GM18858 (cell line): ENCODE results near the gene TOLLIP.
"Not testable (repeated sequence)": the region's sequence is repeated elsewhere in the genome, so short reads cannot be mapped to it uniquely, and the experiment has no call there.

ENCODE experiments used
- ATAC-seq: cut with Tn5 transposase; IDR thresholded peaks from one replicate; pipeline ENCODE4 v1.9.1; 2021; ENCODE audit not compliant: unreplicated experiment

Gene TOLLIP

GRCh38 chr11:1252371-1253102, 56.9 kb downstream of the TOLLIP start:
- ATAC-seq, result no peak

- no peak for ATAC-seq
These were observed 58.1 kb downstream of the TOLLIP start for GRCh38 chr11:1251236-1251770.

- ATAC-seq, result not testable (repeated sequence)
These were observed 59.0 kb downstream of the TOLLIP start for GRCh38 chr11:1250411-1250810.

DNA sequence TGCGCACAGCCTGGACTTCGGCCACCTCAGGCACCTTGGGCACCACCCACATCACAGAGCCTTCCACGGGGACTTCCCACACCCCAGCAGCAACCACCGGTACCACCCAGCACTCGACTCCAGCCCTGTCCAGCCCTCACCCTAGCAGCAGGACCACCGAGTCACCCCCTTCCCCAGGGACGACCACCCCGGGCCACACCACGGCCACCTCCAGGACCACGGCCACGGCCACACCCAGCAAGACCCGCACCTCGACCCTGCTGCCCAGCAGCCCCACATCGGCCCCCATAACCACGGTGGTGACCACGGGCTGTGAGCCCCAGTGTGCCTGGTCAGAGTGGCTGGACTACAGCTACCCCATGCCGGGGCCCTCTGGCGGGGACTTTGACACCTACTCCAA, 60.5 kb downstream of the TOLLIP start:
- not testable (repeated sequence) for ATAC-seq

DNA sequence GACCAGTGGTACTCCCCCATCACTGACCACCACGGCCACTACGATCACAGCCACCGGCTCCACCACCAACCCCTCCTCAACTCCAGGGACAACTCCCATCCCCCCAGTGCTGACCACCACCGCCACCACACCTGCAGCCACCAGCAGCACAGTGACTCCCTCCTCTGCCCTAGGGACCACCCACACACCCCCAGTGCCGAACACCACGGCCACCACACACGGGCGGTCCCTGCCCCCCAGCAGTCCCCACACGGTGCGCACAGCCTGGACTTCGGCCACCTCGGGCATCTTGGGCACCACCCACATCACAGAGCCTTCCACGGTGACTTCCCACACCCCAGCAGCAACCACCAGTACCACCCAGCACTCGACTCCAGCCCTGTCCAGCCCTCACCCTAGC, 62.4 kb downstream of the TOLLIP start:
- not testable (repeated sequence) for ATAC-seq

GRCh38 chr11:1246301-1246700, 63.1 kb downstream of the TOLLIP start:
- not testable (repeated sequence) for ATAC-seq

- not testable (repeated sequence) for ATAC-seq
These were observed 63.7 kb downstream of the TOLLIP start for GRCh38 chr11:1245717-1246116.

DNA sequence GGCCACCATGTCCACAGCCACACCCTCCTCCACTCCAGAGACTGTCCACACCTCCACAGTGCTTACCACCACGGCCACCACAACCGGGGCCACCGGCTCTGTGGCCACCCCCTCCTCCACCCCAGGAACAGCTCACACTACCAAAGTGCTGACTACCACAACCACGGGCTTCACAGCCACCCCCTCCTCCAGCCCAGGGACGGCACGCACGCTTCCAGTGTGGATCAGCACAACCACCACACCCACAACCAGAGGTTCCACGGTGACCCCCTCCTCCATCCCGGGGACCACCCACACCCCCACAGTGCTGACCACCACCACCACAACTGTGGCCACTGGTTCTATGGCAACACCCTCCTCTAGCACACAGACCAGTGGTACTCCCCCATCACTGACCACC, 64.9 kb downstream of the TOLLIP start:
- not testable (repeated sequence) for ATAC-seq

GRCh38 chr11:1243521-1243920, 65.9 kb downstream of the TOLLIP start:
- not testable (repeated sequence) for ATAC-seq

DNA sequence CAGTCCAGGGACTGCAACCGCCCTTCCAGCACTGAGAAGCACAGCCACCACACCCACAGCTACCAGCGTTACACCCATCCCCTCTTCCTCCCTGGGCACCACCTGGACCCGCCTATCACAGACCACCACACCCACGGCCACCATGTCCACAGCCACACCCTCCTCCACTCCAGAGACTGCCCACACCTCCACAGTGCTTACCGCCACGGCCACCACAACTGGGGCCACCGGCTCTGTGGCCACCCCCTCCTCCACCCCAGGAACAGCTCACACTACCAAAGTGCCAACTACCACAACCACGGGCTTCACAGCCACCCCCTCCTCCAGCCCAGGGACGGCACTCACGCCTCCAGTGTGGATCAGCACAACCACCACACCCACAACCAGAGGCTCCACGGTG, 66.7 kb downstream of the TOLLIP start:
- ATAC-seq, result not testable (repeated sequence)

- ATAC-seq, result no peak
These were observed 67.1 kb downstream of the TOLLIP start for GRCh38 chr11:1242289-1242688.

DNA sequence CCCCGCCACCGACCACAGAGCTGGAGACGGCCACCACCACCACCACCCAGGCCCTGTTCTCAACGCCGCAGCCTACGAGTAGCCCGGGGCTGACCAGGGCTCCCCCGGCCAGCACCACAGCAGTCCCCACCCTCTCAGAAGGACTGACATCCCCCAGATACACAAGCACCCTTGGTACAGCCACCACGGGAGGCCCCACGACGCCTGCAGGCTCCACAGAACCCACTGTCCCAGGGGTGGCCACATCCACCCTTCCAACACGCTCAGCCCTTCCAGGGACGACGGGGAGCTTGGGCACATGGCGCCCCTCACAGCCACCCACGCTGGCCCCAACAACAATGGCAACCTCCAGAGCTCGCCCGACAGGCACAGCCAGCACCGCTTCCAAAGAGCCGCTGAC, 67.7 kb downstream of the TOLLIP start:
- no peak for ATAC-seq

GRCh38 chr11:1240771-1241170, 68.7 kb downstream of the TOLLIP start:
- ATAC-seq, result no peak

DNA sequence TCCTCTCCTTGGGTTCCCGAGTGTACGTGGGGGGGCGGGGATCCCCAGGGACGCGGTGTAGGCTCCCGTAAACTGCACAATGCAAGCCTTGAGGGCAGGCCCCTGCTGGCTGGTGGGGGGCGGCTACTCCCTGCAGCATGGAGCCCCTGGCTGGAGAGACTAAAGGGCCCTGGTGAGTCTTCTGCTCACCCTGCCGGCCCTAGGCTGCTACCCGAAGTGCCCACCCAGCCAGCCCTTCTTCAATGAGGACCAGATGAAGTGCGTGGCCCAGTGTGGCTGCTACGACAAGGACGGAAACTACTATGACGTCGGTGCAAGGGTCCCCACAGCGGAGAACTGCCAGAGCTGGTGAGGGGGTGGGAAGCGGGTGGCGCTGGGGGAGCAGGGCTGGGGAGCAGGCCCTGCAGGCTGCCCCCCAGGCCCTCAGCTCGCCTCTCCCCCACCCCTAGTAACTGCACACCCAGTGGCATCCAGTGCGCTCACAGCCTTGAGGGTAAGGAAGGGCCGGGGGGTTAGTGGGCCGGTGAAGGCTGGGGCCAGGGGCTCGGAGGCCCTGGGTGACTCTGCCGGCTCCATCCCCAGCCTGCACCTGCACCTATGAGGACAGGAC, 69.7 kb downstream of the TOLLIP start:
- no peak for ATAC-seq

GRCh38 chr11:1238767-1239595, 70.5 kb downstream of the TOLLIP start:
- no peak for ATAC-seq

GRCh38 chr11:1237851-1238250, 71.6 kb downstream of the TOLLIP start:
- no peak for ATAC-seq

DNA sequence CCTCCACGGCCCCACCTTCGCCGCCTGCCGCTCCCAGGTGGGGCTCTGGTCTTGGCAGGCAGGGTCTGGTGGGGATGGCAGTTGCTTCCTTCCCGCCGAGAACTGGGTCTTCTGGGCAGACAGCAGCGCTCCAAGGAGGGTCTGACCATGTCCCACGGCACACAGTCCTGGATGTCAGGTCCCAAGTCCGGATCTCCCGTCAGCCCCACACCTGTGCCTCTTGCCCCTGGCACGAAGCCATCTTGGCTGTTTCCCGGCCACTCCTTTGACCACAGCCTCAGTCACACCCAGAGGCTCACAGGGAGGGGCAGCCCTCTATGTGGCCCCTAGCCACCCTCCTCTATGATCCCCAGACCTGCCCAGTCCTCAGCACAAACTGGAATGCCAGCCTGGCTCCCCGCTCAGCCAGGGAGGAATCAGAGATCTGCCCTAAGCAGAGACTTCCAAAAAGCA, 72.3 kb downstream of the TOLLIP start:
- no peak for ATAC-seq

DNA sequence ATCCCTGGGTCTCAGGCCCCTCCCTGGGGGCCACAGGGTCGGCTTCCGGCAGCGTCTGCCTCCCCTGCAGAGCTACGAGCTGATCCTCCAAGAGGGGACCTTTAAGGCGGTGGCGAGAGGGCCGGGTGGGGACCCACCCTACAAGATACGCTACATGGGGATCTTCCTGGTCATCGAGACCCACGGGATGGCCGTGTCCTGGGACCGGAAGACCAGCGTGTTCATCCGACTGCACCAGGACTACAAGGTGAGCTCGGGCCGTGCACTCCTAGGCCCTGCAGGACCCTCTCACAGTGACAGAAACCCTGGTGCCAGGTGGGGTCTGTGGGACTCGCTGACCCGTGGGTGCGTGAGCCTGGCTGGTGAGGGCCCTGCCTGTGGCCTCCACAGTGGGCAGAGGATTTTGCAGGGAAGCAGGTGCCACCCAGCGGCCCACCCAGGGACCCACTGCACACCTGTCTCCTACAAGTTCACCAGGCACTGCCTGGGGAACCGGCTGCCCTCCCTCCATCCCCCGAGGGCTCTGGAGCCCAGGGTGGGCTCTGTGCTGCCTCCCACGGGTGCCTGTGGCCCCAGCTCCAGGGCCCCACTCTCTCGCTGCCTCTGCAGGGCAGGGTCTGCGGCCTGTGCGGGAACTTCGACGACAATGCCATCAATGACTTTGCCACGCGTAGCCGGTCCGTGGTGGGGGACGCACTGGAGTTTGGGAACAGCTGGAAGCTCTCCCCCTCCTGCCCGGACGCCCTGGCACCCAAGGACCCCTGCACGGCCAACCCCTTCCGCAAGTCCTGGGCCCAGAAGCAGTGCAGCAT, 72.9 kb downstream of the TOLLIP start:
- ATAC-seq, result no peak

DNA sequence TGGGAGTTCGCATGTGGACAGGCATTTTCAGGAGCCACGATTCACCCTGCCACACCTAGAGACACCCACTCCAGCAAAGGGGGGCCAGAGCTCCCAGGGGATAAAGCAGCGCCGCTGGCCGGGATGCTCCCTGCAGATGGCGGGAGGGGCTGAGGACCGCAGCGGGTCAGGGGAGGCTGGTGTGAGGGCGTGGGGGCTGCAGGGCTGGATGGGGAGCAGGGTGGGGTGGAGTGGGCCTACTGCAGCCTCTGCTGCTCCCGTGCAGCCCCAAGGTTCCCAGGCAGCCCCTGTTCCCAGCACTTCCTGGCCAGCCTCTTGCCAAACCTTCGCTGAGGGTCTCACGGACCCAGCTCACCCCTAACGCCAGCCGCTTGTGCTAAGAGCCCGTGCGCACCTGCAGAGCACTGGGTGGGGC, 73.5 kb downstream of the TOLLIP start:
- no peak for ATAC-seq

DNA sequence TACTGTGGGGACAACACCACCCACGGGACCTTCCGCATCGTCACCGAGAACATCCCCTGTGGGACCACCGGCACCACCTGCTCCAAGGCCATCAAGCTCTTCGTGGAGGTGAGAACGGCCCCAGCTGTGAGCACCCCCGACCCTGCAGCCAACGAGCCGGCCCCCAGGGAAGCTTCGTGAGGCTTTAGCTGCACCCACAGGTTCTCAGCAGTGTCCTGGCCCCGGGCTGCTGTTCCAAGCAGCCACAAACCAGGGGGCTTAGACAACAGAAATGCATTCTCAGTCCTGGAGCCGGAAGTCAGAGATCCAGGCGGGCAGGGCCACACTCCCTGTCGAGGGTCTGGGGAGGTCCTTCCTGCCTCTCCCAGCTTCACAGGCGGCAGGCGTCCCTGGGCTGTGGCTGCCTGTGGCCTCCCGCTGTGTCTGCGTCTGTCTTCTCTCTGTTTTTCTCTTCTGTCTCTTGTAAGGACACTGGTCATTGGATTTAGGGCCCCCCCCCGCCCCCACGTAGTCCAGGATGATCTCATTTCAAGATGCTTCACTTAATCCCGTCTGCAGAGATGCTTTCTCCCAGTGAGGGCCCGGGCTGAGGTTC, 74.0 kb downstream of the TOLLIP start:
- ATAC-seq, result no peak
